HCT116 (cell line): ENCODE data around the gene HMCN1. TPM values are rescaled to one million over a fixed set of nuclear protein-coding genes. Genes with fewer than 3 reads are reported as not detected.

Experiments used
- ATAC-seq: fragments of 200-7000 bp; cut with Tn5 transposase; 2 replicates; pipeline ENCODE4 v1.9.1; 2020; ENCODE audit warnings: mild to moderate bottlenecking, moderate library complexity
- BruUV-seq: library from RNA; stranded (reverse); fragments of 400-500 nt; replicated peaks from 2 replicates; lab custom pipeline; 2021; lab: Mats Ljungman, UMichigan
- CTCF ChIA-PET: fragments of 300-600 bp; sonication (Branson Sonifier 250); formaldehyde crosslinking; loops from one replicate; lab custom pipeline; 2021; ENCODE audit warnings: antibody characterized with exemption; lab: Charles Lee
- POLR2A ChIA-PET: fragments of 300-600, 350-600 bp; sonication (Branson Sonifier 250); formaldehyde crosslinking; loops from one replicate; lab custom pipeline; 2021; ENCODE audit warnings: antibody characterized with exemption; lab: Charles Lee
- RAD21 ChIA-PET, 2 experiments: fragments of 300-600 bp; sonication (Branson Sonifier 250); formaldehyde crosslinking; loops; one replicate each; lab custom pipeline; 2023; ENCODE audit warnings: low total read pairs in 2 of 2; ENCODE audit not compliant: uncharacterized antibody in 2 of 2, unreplicated experiment in 2 of 2, low non-redundant PET in 1 of 2; lab: Charles Lee
- DNase-seq: peaks from one replicate; pipeline ENCODE4 v3.0.0-alpha.2; 2010; ENCODE audit warnings: low read depth, low spot score
- H2AFZ ChIP-seq: fragments of 200-600 bp; shearing (Covaris generic), sonication (generic); 2 replicates; pipeline ENCODE4 v1.6.1; 2017; ENCODE audit warnings: low read depth, mixed run types, mixed read lengths, antibody characterized with exemption, low read length; ENCODE audit not compliant: poor library complexity, severe bottlenecking
- H3K27ac ChIP-seq: 2 replicates; pipeline ENCODE4 v1.5.1; 2012; ENCODE audit warnings: low read depth, low read length
- H3K27me3 ChIP-seq: fragments of 200-600 bp; sonication (generic); 2 replicates; pipeline ENCODE4 v1.6.1; 2016; ENCODE audit warnings: mixed run types, low read length, mixed read lengths; ENCODE audit not compliant: insufficient read depth
- H3K36me3 ChIP-seq, 2 experiments: fragments of 200-500 bp in 1 of 2; fragments of 200-600 bp in 1 of 2; sonication (Bioruptor generic) in 1 of 2; sonication (generic) in 1 of 2; 2 replicates each; pipeline versions ENCODE4 v1.5.1 to v1.6.1; 2014 to 2016; ENCODE audit warnings: low read length in 2 of 2, inconsistent platforms in 1 of 2, mixed read lengths in 1 of 2, mixed run types in 1 of 2; ENCODE audit not compliant: insufficient read depth in 2 of 2, control insufficient read depth in 1 of 2
- H3K4me1 ChIP-seq, 2 experiments: fragments of 200-600 bp in 1 of 2; sonication (generic) in 1 of 2; 2 replicates each; pipeline versions ENCODE4 v1.5.1 to v1.6.1; 2012 to 2017; ENCODE audit warnings: low read length in 2 of 2, inconsistent platforms in 1 of 2, mild to moderate bottlenecking in 1 of 2, mixed read lengths in 1 of 2, mixed run types in 1 of 2, moderate library complexity in 1 of 2; ENCODE audit not compliant: insufficient read depth in 2 of 2, control insufficient read depth in 1 of 2
- H3K4me2 ChIP-seq: fragments of 200-600 bp; sonication (generic); 2 replicates; pipeline ENCODE4 v1.6.1; 2017; ENCODE audit warnings: mixed run types, low read length, mixed read lengths
- H3K4me3 ChIP-seq, 2 experiments: fragments of 200-600 bp in 1 of 2; sonication (generic) in 1 of 2; replicated peaks in 1 of 2; 2 replicates each; pipeline ENCODE4 v1.5.1; 2011 to 2016; ENCODE audit warnings: low read length in 2 of 2, control low read depth in 1 of 2, low read depth in 1 of 2, mild to moderate bottlenecking in 1 of 2, mixed read lengths in 1 of 2, mixed run types in 1 of 2
- H3K79me2 ChIP-seq: fragments of 200-600 bp; sonication (generic); 2 replicates; pipeline ENCODE4 v1.6.1; 2017; ENCODE audit warnings: mild to moderate bottlenecking, mixed run types, low read length, moderate library complexity, mixed read lengths; ENCODE audit not compliant: insufficient read depth
- H3K9ac ChIP-seq: fragments of 200-600 bp; sonication (generic); 2 replicates; pipeline ENCODE4 v1.6.1; 2016; ENCODE audit warnings: low read length, mixed read lengths
- H3K9me2 ChIP-seq: fragments of 200-600 bp; sonication (generic), shearing (Covaris generic); 2 replicates; pipeline ENCODE4 v1.6.1; 2017; ENCODE audit warnings: mixed run types, mild to moderate bottlenecking, moderate library complexity; ENCODE audit not compliant: insufficient read depth
- H3K9me3 ChIP-seq, 2 experiments: fragments of 200-500 bp in 1 of 2; fragments of 200-600 bp in 1 of 2; sonication (Bioruptor generic) in 1 of 2; sonication (generic) in 1 of 2; 2 replicates each; pipeline ENCODE4 v1.6.1; 2014 to 2017; ENCODE audit warnings: low read length in 2 of 2, mixed read lengths in 2 of 2, inconsistent platforms in 1 of 2, low read depth in 1 of 2, mild to moderate bottlenecking in 1 of 2, mixed run types in 1 of 2, moderate library complexity in 1 of 2; ENCODE audit not compliant: control insufficient read depth in 1 of 2, insufficient read depth in 1 of 2
- H4K20me1 ChIP-seq: fragments of 200-600 bp; sonication (generic), shearing (Covaris generic); 2 replicates; pipeline ENCODE4 v1.6.1; 2017; ENCODE audit warnings: mixed run types, mild to moderate bottlenecking, moderate library complexity; ENCODE audit not compliant: insufficient read depth
- CBX3 ChIP-seq: IDR thresholded peaks from 2 replicates; pipeline ENCODE4 v1.6.1; 2012; ENCODE audit warnings: low read depth
- CEBPB ChIP-seq: IDR thresholded peaks from 2 replicates; pipeline ENCODE4 v1.6.1; 2012; ENCODE audit warnings: low read depth
- ELF1 ChIP-seq: IDR thresholded peaks from 2 replicates; pipeline ENCODE4 v1.6.1; 2012; ENCODE audit warnings: low read depth, borderline replicate concordance
- EZH2 ChIP-seq: fragments of 200-600 bp; sonication (generic); IDR thresholded peaks from 2 replicates; pipeline ENCODE4 v1.6.1; 2017; ENCODE audit warnings: antibody characterized with exemption, mixed run types
- EZH2phosphoT487 ChIP-seq: fragments of 200-600 bp; IDR thresholded peaks from 2 replicates; pipeline ENCODE4 v1.6.1; 2018; ENCODE audit warnings: antibody characterized with exemption, borderline replicate concordance
- FOSL1 ChIP-seq: IDR thresholded peaks from 2 replicates; pipeline ENCODE4 v1.6.1; 2012; ENCODE audit warnings: low read depth
- POLR2AphosphoS5 ChIP-seq: IDR thresholded peaks from 2 replicates; pipeline ENCODE4 v1.6.1; 2011; ENCODE audit warnings: mild to moderate bottlenecking, low read depth, low read length, moderate library complexity
- RAD21 ChIP-seq: IDR thresholded peaks from 2 replicates; pipeline ENCODE4 v1.6.1; 2012; ENCODE audit warnings: low read depth, mild to moderate bottlenecking
- SIN3A ChIP-seq: IDR thresholded peaks from 2 replicates; pipeline ENCODE4 v1.6.1; 2012; ENCODE audit warnings: low read depth
- SP1 ChIP-seq: IDR thresholded peaks from 2 replicates; pipeline ENCODE4 v1.6.1; 2012; ENCODE audit warnings: low read depth
- SRF ChIP-seq: IDR thresholded peaks from 2 replicates; pipeline ENCODE4 v1.6.1; 2012; ENCODE audit warnings: low read depth
- TCF7L2 ChIP-seq: IDR thresholded peaks from 2 replicates; pipeline ENCODE4 v1.7.0; 2011; ENCODE audit warnings: borderline replicate concordance, inconsistent platforms; ENCODE audit not compliant: insufficient read depth, insufficient read length; ENCODE audit errors: extremely low read depth
- ZFX ChIP-seq: fragments of 450-650 bp; IDR thresholded peaks from 2 replicates; pipeline ENCODE4 v1.6.1; 2017
- intact Hi-C: fragments of 100-400 bp; cut with micrococcal nuclease; formaldehyde crosslinking; loops from 2 replicates; pipeline ENCODE4 v1.10.0; 2022
- total RNA-seq: library from RNA; stranded (reverse); gene quantifications from one replicate; pipeline ENCODE4 v1.2.1, GENCODE V29; 2021; ENCODE audit not compliant: unreplicated experiment
- TF ChIP-seq, protein P1 (sequence below): IDR thresholded peaks from 2 replicates; pipeline ENCODE4 v1.6.1; 2012
- TF ChIP-seq, protein P2 (sequence below): IDR thresholded peaks from 2 replicates; pipeline ENCODE4 v1.6.1; 2011; ENCODE audit warnings: mild to moderate bottlenecking, low read length, moderate library complexity; ENCODE audit not compliant: insufficient replicate concordance; ENCODE audit errors: extremely low read depth
- TF ChIP-seq, protein P3 (sequence below), 3 experiments: fragments of 200-600 bp in 1 of 3; sonication (generic) in 1 of 3; IDR thresholded peaks in 2 of 3; conservative IDR thresholded peaks in 1 of 3; 2 replicates each; pipeline ENCODE4 v1.5.1; 2012 to 2017; ENCODE audit warnings: low read depth in 2 of 3, low read length in 2 of 3, antibody characterized with exemption in 1 of 3, borderline replicate concordance in 1 of 3, control low read depth in 1 of 3, mild to moderate bottlenecking in 1 of 3, mixed read lengths in 1 of 3, mixed run types in 1 of 3, moderate library complexity in 1 of 3; ENCODE audit not compliant: insufficient read depth in 1 of 3
- TF ChIP-seq, protein P4 (sequence below): IDR thresholded peaks from 2 replicates; pipeline ENCODE4 v1.6.1; 2012

HMCN1 gene
- total RNA-seq, 1 experiment from 2014 or later: 0.59 TPM

DNA sequence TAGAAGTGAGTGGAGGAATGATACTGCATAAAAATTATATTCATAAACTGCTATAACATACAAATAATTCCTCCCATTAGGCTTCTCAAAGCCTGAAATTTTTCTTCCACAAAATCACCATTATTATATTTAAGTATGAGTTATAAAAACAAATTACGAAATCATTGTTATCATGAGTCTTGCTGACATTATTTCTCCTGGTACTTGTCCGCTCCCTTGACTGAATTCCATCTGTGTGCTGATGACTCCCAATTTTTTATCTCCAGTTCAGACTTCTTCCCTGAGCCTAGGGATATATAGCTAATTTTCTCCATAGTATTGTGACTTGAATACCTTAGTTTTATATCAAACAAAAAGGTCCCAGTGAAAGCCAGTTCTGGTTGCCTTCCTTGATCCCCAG lies 268.2 kb downstream of the HMCN1 start:
- DNase-seq (no peak), ATAC-seq (no peak)
- TF ChIP-seq FOSL1: no peak
- no peak for TF ChIP-seq TCF7L2
- TF ChIP-seq ELF1: no peak
- no peak for TF ChIP-seq POLR2AphosphoS5
- no peak for TF ChIP-seq SIN3A
- no peak for TF ChIP-seq EZH2phosphoT487
- no peak for TF ChIP-seq EZH2
- TF ChIP-seq, protein P1, sequence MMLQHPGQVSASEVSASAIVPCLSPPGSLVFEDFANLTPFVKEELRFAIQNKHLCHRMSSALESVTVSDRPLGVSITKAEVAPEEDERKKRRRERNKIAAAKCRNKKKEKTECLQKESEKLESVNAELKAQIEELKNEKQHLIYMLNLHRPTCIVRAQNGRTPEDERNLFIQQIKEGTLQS: no peak
- TF ChIP-seq, protein P2, sequence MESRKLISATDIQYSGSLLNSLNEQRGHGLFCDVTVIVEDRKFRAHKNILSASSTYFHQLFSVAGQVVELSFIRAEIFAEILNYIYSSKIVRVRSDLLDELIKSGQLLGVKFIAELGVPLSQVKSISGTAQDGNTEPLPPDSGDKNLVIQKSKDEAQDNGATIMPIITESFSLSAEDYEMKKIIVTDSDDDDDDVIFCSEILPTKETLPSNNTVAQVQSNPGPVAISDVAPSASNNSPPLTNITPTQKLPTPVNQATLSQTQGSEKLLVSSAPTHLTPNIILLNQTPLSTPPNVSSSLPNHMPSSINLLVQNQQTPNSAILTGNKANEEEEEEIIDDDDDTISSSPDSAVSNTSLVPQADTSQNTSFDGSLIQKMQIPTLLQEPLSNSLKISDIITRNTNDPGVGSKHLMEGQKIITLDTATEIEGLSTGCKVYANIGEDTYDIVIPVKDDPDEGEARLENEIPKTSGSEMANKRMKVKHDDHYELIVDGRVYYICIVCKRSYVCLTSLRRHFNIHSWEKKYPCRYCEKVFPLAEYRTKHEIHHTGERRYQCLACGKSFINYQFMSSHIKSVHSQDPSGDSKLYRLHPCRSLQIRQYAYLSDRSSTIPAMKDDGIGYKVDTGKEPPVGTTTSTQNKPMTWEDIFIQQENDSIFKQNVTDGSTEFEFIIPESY: no peak
- no peak for TF ChIP-seq ZFX
- no peak for TF ChIP-seq CEBPB
- no peak for TF ChIP-seq SP1
- TF ChIP-seq SRF: no peak
- TF ChIP-seq, protein P3, sequence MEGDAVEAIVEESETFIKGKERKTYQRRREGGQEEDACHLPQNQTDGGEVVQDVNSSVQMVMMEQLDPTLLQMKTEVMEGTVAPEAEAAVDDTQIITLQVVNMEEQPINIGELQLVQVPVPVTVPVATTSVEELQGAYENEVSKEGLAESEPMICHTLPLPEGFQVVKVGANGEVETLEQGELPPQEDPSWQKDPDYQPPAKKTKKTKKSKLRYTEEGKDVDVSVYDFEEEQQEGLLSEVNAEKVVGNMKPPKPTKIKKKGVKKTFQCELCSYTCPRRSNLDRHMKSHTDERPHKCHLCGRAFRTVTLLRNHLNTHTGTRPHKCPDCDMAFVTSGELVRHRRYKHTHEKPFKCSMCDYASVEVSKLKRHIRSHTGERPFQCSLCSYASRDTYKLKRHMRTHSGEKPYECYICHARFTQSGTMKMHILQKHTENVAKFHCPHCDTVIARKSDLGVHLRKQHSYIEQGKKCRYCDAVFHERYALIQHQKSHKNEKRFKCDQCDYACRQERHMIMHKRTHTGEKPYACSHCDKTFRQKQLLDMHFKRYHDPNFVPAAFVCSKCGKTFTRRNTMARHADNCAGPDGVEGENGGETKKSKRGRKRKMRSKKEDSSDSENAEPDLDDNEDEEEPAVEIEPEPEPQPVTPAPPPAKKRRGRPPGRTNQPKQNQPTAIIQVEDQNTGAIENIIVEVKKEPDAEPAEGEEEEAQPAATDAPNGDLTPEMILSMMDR (IDR thresholded peaks at IDR 0.05 in 2 of 3, conservative IDR thresholded peaks at IDR 0.05 in 1 of 3; ENCODE audit: borderline replicate concordance in 1 of 3, insufficient read depth in 1 of 3, low read depth in 2 of 3, low read length in 2 of 3): no peak
- TF ChIP-seq RAD21: no peak
- TF ChIP-seq, protein P4, sequence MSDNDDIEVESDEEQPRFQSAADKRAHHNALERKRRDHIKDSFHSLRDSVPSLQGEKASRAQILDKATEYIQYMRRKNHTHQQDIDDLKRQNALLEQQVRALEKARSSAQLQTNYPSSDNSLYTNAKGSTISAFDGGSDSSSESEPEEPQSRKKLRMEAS: no peak
- TF ChIP-seq CBX3: no peak
- Histone ChIP-seq H3K4me2 (no peak overlapping the region), H3K9me2 (no peaks in the 10 kb centered on the region), H4K20me1 (no peaks in the 10 kb centered on the region), H3K36me3 (no peaks in the 10 kb centered on the region), H3K4me3 (no peak overlapping the region), H3K9ac (no peak overlapping the region), H3K9me3 (no peaks in the 10 kb centered on the region), H3K27me3 (no peaks in the 10 kb centered on the region), H3K79me2 (no peaks in the 10 kb centered on the region), H2AFZ (no peak overlapping the region), H3K27ac (no peak overlapping the region), H3K4me1 (no peaks in the 10 kb centered on the region)
- intact Hi-C loops: no loop called here
- ChIA-PET RAD21 (no interaction called here), CTCF (no interaction called here), POLR2A (no interaction called here)
- BruUV-seq: no TSS peak
